GM12891 (cell line): ENCODE data around the gene ATCAY. TPM values are rescaled to one million over a fixed set of nuclear protein-coding genes. Genes with fewer than 3 reads are reported as not detected.

Experiments used
- DNase-seq: peaks from one replicate; pipeline ENCODE4 v3.0.0; 2011; ENCODE audit warnings: low spot score; ENCODE audit not compliant: insufficient read length
- FAIRE-seq: peaks from 2 replicates; lab custom pipeline; 2011; peaks lifted over from hg19 to GRCh38; lab: Jason Lieb, UNC
- PAX5 ChIP-seq: IDR thresholded peaks from 2 replicates; pipeline ENCODE4 v1.6.1; 2011; ENCODE audit warnings: low read length, moderate library complexity, mild to moderate bottlenecking; ENCODE audit not compliant: insufficient read depth, severe bottlenecking
- POLR2A ChIP-seq: IDR thresholded peaks from 2 replicates; pipeline ENCODE4 v1.6.1; 2011; ENCODE audit warnings: low read depth, low read length, control low read depth
- POLR2AphosphoS5 ChIP-seq: IDR thresholded peaks from 2 replicates; pipeline ENCODE4 v1.6.1; 2011; ENCODE audit warnings: low read depth, low read length, control low read depth
- POU2F2 ChIP-seq: IDR thresholded peaks from 2 replicates; pipeline ENCODE4 v1.6.1; 2011; ENCODE audit warnings: low read depth, mild to moderate bottlenecking, control low read depth, low read length, moderate library complexity
- SPI1 ChIP-seq: IDR thresholded peaks from 2 replicates; pipeline ENCODE4 v1.6.1; 2011; ENCODE audit warnings: low read depth, low read length, control low read depth
- TAF1 ChIP-seq: IDR thresholded peaks from 2 replicates; pipeline ENCODE4 v1.6.1; 2011; ENCODE audit warnings: low read depth, low read length, control low read depth
- polyA plus RNA-seq: library from polyadenylated mRNA; unstranded; fragments of >200 nt; gene quantifications from one replicate; pipeline ENCODE4 v1.2.1, GENCODE V29; 2012; ENCODE audit warnings: low read depth, missing spikeins, inconsistent platforms; ENCODE audit not compliant: missing spikeins

ATCAY gene
- polyA plus RNA-seq: 0.15 TPM

GRCh38 chr19:3880471-3881271, at the start of gene ATCAY:
Gene ATCAY (plus strand): TSS chr19:3880685. CDS start chr19:3885768, 5,083 bp downstream.
- DNase-seq: no peak
- FAIRE-seq: no peak

DNA sequence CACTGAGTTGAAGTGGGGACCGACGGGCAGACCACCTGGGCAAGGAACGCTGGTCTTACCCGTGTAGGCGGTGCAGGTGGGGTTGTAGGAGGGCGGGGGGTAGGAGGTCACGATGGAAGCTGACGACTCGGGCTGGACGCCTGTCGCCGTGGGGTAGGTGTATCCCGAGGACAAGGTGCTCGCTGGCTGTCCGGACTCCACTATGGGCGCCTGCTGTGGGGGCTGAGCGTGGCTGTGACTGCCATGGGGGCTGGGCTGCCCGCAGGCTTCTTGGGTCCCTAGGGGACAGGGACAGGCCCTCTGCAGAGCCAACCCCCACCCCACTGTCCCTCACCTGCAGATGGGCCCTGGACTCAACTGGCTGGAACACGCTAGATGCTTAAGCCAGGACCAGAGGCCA, 48.9 kb upstream of the ATCAY start:
- no peak for TF ChIP-seq POLR2A
- no peak for TF ChIP-seq SPI1
- no peak for TF ChIP-seq PAX5
- no peak for TF ChIP-seq POLR2AphosphoS5
- no peak for TF ChIP-seq POU2F2
- TF ChIP-seq TAF1: no peak
- FAIRE-seq: no peak
- no peak for DNase-seq

More at GRCh38 chr19:3880471-3881271, at the start of gene ATCAY:
- no peak for TF ChIP-seq SPI1
- TF ChIP-seq PAX5: no peak
- TF ChIP-seq POLR2AphosphoS5: no peak
- TF ChIP-seq POLR2A: no peak
- no peak for TF ChIP-seq TAF1
- no peak for TF ChIP-seq POU2F2

DNA sequence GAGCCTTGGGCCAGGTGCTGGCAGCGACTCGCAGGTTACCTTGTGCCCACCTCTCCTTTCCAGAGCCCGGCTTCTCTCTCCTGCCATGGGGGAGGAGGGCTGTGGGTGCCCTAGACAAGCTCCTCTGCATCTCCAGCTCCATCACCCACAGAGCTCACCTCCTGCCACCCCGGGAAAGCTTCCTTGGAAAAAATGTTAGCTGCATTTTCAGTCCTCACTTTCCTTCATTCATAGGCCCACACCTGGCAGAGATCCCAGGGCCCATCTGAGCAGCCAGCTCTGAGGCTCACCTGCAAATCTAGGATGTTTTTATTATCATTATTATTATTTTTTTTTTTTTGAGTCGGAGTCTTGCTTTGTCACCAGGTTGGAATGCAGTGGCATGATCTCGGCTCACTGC, 48.5 kb upstream of the ATCAY start:
- TF ChIP-seq POLR2A: no peak
- TF ChIP-seq POU2F2: no peak
- no peak for TF ChIP-seq SPI1
- no peak for TF ChIP-seq TAF1
- TF ChIP-seq PAX5: no peak
- TF ChIP-seq POLR2AphosphoS5: no peak
- no peak for FAIRE-seq
- no peak for DNase-seq

- no peak for FAIRE-seq
- TF ChIP-seq POU2F2 (no peak), PAX5 (no peak), POLR2AphosphoS5 (no peak), POLR2A (no peak), TAF1 (no peak), SPI1 (no peak)
Observed at GRCh38 chr19:3833578-3834348, 46.7 kb upstream of the ATCAY start.

GRCh38 chr19:3834349-3835054, 46.0 kb upstream of the ATCAY start:
- TF ChIP-seq PAX5: no peak
- no peak for TF ChIP-seq TAF1
- TF ChIP-seq POU2F2: no peak
- no peak for TF ChIP-seq POLR2AphosphoS5
- no peak for TF ChIP-seq SPI1
- no peak for TF ChIP-seq POLR2A
- no peak for FAIRE-seq
- DNase-seq: no peak

More at GRCh38 chr19:3833578-3834348, 46.7 kb upstream of the ATCAY start:
- no peak for DNase-seq

DNA sequence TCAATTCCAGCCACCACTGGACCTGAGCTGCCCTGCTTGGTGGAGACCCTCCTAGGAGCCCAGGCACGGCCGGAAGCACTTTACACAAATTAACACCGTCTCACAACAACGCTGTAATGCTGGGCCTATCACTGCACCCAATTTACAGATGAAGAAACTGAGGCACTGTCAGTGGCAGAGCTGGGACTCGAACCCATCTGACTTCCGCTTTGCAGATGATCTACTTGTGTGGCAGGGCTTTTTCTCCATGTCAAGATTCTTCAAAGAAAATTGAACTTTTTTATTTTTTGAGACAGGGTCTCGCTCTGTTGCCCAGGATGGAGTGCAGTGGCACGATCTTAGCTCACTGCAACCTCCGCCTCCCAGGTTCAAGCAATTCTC, 45.4 kb upstream of the ATCAY start:
- FAIRE-seq (no peak), DNase-seq (no peak)
- TF ChIP-seq POLR2A (no peak), POU2F2 (no peak), POLR2AphosphoS5 (no peak), PAX5 (no peak), SPI1 (no peak), TAF1 (no peak)

- TF ChIP-seq PAX5: no peak
- no peak for TF ChIP-seq SPI1
- no peak for TF ChIP-seq TAF1
- TF ChIP-seq POLR2A: no peak
- no peak for TF ChIP-seq POU2F2
- no peak for TF ChIP-seq POLR2AphosphoS5
- no peak for DNase-seq
- no peak for FAIRE-seq
Observed at GRCh38 chr19:3836887-3837286, 43.6 kb upstream of the ATCAY start.

DNA sequence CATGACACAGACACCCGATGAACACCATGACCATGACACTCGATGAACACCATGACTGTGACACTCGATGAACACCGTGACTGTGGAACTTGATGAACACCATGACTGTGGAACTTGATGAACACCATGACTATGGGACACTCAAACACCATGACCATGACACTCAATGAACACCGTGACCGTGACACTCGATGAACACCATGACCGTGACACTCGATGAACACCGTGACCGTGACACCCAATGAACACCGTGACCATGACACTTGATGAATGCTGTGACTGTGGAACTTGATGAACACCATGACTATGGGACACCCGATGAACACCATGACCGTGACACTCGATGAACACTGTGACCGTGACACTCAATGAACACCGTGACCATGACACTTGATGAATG, 43.2 kb upstream of the ATCAY start:
- DNase-seq (no peak), FAIRE-seq (no peak)
- TF ChIP-seq TAF1 (0 out of 2 replicates have a peak, but pooled peaks have one; percentile 18), PAX5 (no peak)

DNA sequence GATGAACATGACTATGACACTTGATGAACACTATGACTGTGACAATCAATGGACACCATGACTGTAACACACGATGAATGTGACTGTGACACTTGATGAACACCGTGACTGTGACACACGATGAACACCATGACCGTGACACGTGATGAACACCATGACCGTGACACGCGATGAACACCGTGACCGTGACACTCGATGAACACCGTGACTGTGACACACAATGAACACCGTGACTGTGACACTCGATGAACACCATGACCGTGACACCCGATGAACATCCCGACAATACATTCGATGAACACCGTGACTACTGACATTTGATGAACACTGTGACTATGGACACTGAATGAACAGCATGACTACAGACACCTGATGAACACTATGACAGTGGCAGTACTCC, 42.6 kb upstream of the ATCAY start:
- TF ChIP-seq PAX5: no peak
- TF ChIP-seq TAF1: no peak
- no peak for TF ChIP-seq POLR2A
- TF ChIP-seq SPI1: no peak
- TF ChIP-seq POU2F2: no peak
- no peak for TF ChIP-seq POLR2AphosphoS5
- FAIRE-seq: peak; percentile 93

More for the DNA sequence above, 42.6 kb upstream of the ATCAY start:
- no peak for DNase-seq
